CD4-positive, alpha-beta T cell treated with Interleukin-4 for 1 hour (primary cell): ENCODE results near the gene MDH1B.

ENCODE experiments used
- DNase-seq, 2 donors: peaks; one replicate each; pipeline ENCODE4 v3.0.0-alpha.2; 2020 to 2022

MDH1B gene

GRCh38 chr2:206693399-206694137 is 71.6 kb downstream of the MDH1B start:
- peak; percentile 14 to 61 for DNase-seq

- DNase-seq: no peak
These were observed 72.2 kb downstream of the MDH1B start for GRCh38 chr2:206692971-206693370.

GRCh38 chr2:206688990-206689389 is 76.1 kb downstream of the MDH1B start:
- DNase-seq: peak in 1 of 2 donors; percentile 23

GRCh38 chr2:206688453-206688852 is 76.7 kb downstream of the MDH1B start:
- DNase-seq: no peak
